HepG2 (cell line): ENCODE results near the gene CHRNA3. TPM values are rescaled to one million over a fixed set of nuclear protein-coding genes. Genes with fewer than 3 reads are reported as not detected.

Source experiments
- ARID4A ChIP-seq: sonication (generic); formaldehyde crosslinking; IDR thresholded peaks from 2 replicates; pipeline ENCODE4 v1.5.0; 2020; ENCODE audit warnings: mild to moderate bottlenecking, missing genetic modification reagents, borderline replicate concordance
- FOXP4 ChIP-seq: sonication (generic); formaldehyde crosslinking; IDR thresholded peaks from 2 replicates; pipeline ENCODE4 v1.4.0; 2020; ENCODE audit warnings: missing genetic modification reagents
- HDAC2 ChIP-seq: sonication (generic); formaldehyde crosslinking; IDR thresholded peaks from 2 replicates; pipeline ENCODE4 v1.4.0; 2020; ENCODE audit warnings: missing genetic modification reagents
- HOXA7 ChIP-seq: sonication (generic); formaldehyde crosslinking; IDR thresholded peaks from 2 replicates; pipeline ENCODE4 v1.8.1; 2022; ENCODE audit warnings: mild to moderate bottlenecking, missing genetic modification reagents, moderate library complexity
- IKZF5 ChIP-seq: IDR thresholded peaks from 2 replicates; pipeline ENCODE4 v1.6.1; 2018; ENCODE audit warnings: missing genetic modification reagents, mild to moderate bottlenecking, missing compliant biosample characterization
- MED1 ChIP-seq: sonication (generic); formaldehyde crosslinking; IDR thresholded peaks from 2 replicates; pipeline ENCODE4 v1.4.0; 2020; ENCODE audit warnings: missing genetic modification reagents
- MLXIP ChIP-seq: sonication (generic); formaldehyde crosslinking; IDR thresholded peaks from 2 replicates; pipeline ENCODE4 v1.9.0; 2021; ENCODE audit warnings: missing genetic modification reagents, borderline replicate concordance
- MXI1 ChIP-seq: IDR thresholded peaks from 3 replicates; pipeline ENCODE4 v1.6.1; 2012; ENCODE audit warnings: low read depth, low read length, inconsistent platforms, borderline replicate concordance
- NFE2L1 ChIP-seq: sonication (generic); formaldehyde crosslinking; IDR thresholded peaks from 2 replicates; pipeline ENCODE4 v1.4.0; 2020; ENCODE audit warnings: missing genetic modification reagents, mild to moderate bottlenecking, borderline replicate concordance
- PAF1 ChIP-seq: IDR thresholded peaks from 2 replicates; pipeline ENCODE4 v1.6.1; 2016; ENCODE audit warnings: missing genetic modification reagents, missing compliant biosample characterization
- PCBP1 ChIP-seq: fragments of 200-400 bp; formaldehyde crosslinking; IDR thresholded peaks from 2 replicates; pipeline ENCODE4 v1.6.1; 2017; ENCODE audit warnings: mild to moderate bottlenecking, low read depth, low read length, borderline replicate concordance
- SP140L ChIP-seq: sonication (generic); formaldehyde crosslinking; IDR thresholded peaks from 2 replicates; pipeline ENCODE4 v1.4.0; 2020; ENCODE audit warnings: missing genetic modification reagents, borderline replicate concordance
- TAF1 ChIP-seq: sonication (generic); formaldehyde crosslinking; IDR thresholded peaks from 2 replicates; pipeline ENCODE4 v1.4.0; 2020; ENCODE audit warnings: missing genetic modification reagents
- WIZ ChIP-seq: sonication (generic); formaldehyde crosslinking; IDR thresholded peaks from 2 replicates; pipeline ENCODE4 v1.5.1; 2020; ENCODE audit warnings: mild to moderate bottlenecking, missing genetic modification reagents
- ZFX ChIP-seq: sonication (generic); formaldehyde crosslinking; IDR thresholded peaks from 2 replicates; pipeline ENCODE4 v1.4.0; 2020; ENCODE audit warnings: mild to moderate bottlenecking, low read depth, missing genetic modification reagents, moderate library complexity
- ZMYM3 ChIP-seq: sonication (generic); formaldehyde crosslinking; IDR thresholded peaks from 2 replicates; pipeline ENCODE4 v1.5.1; 2020; ENCODE audit warnings: mild to moderate bottlenecking, missing genetic modification reagents
- ZNF256 ChIP-seq: sonication (generic); formaldehyde crosslinking; conservative IDR thresholded peaks from 2 replicates; pipeline ENCODE4 v1.4.0; 2020; ENCODE audit warnings: missing genetic modification reagents
- ZNF432 ChIP-seq: sonication (generic); formaldehyde crosslinking; IDR thresholded peaks from 2 replicates; pipeline ENCODE4 v1.5.0; 2020; ENCODE audit warnings: missing genetic modification reagents, mild to moderate bottlenecking, borderline replicate concordance
- ZSCAN12 ChIP-seq: sonication (generic); formaldehyde crosslinking; IDR thresholded peaks from 2 replicates; pipeline ENCODE4 v1.9.0; 2021; ENCODE audit warnings: mild to moderate bottlenecking, missing genetic modification reagents
- polyA plus RNA-seq, 8 experiments: library from polyadenylated mRNA; depleted of rRNA in 3 of 8; stranded (reverse) in 7 of 8; unstranded in 1 of 8; fragments of >200 nt; fragmentation: Illumina TruSeq in 4 of 8; extraction: Trizol in 4 of 8; gene quantifications; 2 replicates each; pipeline versions ENCODE4 v1.2.1 to v1.2.3, GENCODE V29; 2011 to 2016; ENCODE audit warnings: low read depth in 4 of 8, missing spikeins in 1 of 8, mixed read lengths in 1 of 8; ENCODE audit not compliant: insufficient read depth in 1 of 8
- total RNA-seq, 5 experiments: library from RNA; depleted of rRNA; stranded (reverse); fragments of >200 nt; fragmentation: Illumina TruSeq; extraction: Trizol; gene quantifications; 2 replicates each; pipeline ENCODE4 v1.2.3, GENCODE V29; 2016; ENCODE audit warnings: low read depth in 1 of 5

The CHRNA3 gene
- total and polyA plus RNA-seq, 2 of the 13 experiments (the other 11 are each of a cell fraction or from before 2014, with no cell fraction given), result not detected

GRCh38 chr15:78565097-78565950, 55.5 kb downstream of the CHRNA3 start, which contains the start of gene CHRNA5 (continued):
- 0 out of 3 replicates have a peak, but pooled peaks have one; percentile 23 for TF ChIP-seq MXI1
- no peak for TF ChIP-seq HOXA7 (CRISPR knock-in tag)
- no peak for TF ChIP-seq MED1
- TF ChIP-seq ZMYM3 (CRISPR knock-in tag), result 0 out of 2 replicates have a peak, but pooled peaks have one; percentile 15
- TF ChIP-seq WIZ (CRISPR knock-in tag), result no peak
- no peak for TF ChIP-seq SP140L
- TF ChIP-seq PCBP1, result no peak
- no peak for TF ChIP-seq ZNF256
- peak; percentile 43; the same call in 1 of the 2 replicates for TF ChIP-seq ZFX (CRISPR knock-in tag)
- no peak for TF ChIP-seq ZSCAN12 (CRISPR knock-in tag)
- TF ChIP-seq FOXP4, result no peak
- TF ChIP-seq NFE2L1 (CRISPR knock-in tag), result no peak
- no peak for TF ChIP-seq HDAC2 (CRISPR knock-in tag)
- no peak for TF ChIP-seq IKZF5 (CRISPR knock-in tag)
- no peak for TF ChIP-seq MLXIP (CRISPR knock-in tag)
- no peak for TF ChIP-seq ZNF432 (CRISPR knock-in tag)
- TF ChIP-seq ARID4A (CRISPR knock-in tag), result peak; percentile 12; the same call in 1 of the 2 replicates
- TF ChIP-seq TAF1 (CRISPR knock-in tag), result peak; percentile 60; the same call in 1 of the 2 replicates
- TF ChIP-seq PAF1 (CRISPR knock-in tag), result no peak
